Astrocyte of the hippocampus (primary cell): ENCODE data around the gene CNOT9.

Experiments
- DNase-seq: peaks from one replicate; pipeline ENCODE4 v3.0.0; 2011; ENCODE audit warnings: low read depth, low spot score

Gene CNOT9

DNA sequence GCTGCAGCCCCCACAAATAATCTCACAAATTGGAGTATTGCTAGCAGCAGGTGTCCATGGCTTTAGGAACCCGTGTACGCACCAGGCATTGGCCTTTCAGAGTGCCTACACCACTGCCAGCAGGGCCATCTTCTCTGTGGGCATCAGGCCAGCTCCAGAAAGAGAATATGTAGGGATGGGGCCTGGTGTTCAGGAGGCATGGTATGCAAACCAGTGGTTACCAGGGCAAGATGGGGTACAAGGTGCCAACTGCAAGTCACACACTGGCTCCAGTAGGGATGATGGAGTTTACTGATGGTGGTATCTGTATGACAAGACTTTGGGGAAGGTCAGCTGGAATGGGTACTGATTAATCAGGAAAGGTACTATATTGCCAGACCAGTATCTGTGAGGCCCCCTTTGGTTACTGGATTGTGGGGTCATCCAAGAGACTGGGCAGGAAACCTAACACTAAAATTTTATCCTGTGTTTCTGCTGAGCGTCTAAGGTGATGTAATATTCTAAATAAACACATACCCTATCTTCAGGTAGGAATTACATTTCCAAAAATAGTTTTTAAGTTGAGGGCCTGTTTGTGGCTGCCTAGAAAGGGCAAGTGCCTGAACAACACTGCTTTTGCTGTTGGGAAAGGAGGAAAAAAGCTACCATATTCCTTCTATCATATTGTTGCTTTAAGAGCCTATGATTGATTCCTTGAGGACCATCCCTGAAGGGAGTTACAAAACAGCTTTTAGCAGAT, 9.0 kb downstream of the CNOT9 start:
- no peak for DNase-seq

DNA sequence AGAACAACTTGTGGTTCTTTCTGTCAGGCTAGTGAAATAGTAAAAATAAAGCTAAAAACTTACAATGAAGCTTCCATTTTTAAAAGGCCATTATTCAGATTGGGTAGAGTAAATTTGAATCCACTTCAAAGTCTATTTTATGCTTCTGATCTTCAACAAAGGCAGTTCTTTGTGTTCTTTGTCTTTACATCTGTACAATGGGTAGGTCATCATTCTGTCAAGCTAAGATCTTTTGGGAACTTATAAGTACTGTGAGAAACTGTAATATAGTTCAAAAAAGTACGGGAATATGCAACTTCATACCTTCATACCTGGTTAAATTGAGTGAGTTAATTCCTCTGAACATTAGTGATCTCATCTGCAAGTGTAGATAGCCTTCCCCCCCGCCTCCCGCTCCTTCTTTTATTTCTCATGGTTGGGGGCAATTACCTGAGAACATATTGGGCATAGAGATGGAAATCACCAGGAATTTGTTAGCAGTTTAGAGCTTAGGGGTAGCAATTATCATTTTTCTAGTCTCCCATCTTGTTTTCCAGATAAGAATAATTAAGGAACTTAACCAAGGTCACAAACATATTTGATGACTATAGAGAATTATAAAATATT, 9.7 kb downstream of the CNOT9 start:
- DNase-seq = no peak

DNA sequence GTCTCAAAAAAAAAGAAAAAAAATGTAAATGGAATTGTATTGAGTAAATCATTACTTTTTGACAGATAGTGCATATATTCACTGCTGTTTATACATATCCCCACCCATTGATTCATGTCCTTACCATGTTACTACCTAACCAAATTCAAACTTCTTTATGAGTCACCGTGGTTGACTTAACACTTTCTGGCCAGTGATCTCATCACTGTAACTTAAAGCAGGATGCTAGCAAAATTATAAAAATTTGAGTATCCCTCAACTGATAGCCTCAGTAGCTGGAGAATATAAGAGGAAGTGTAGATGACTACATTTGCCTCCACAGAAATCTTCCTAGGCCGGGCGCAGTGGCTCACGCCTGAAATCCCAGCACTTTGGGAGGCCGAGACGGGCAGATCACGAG, 13.4 kb downstream of the CNOT9 start:
- peak; percentile 45 for DNase-seq

DNA sequence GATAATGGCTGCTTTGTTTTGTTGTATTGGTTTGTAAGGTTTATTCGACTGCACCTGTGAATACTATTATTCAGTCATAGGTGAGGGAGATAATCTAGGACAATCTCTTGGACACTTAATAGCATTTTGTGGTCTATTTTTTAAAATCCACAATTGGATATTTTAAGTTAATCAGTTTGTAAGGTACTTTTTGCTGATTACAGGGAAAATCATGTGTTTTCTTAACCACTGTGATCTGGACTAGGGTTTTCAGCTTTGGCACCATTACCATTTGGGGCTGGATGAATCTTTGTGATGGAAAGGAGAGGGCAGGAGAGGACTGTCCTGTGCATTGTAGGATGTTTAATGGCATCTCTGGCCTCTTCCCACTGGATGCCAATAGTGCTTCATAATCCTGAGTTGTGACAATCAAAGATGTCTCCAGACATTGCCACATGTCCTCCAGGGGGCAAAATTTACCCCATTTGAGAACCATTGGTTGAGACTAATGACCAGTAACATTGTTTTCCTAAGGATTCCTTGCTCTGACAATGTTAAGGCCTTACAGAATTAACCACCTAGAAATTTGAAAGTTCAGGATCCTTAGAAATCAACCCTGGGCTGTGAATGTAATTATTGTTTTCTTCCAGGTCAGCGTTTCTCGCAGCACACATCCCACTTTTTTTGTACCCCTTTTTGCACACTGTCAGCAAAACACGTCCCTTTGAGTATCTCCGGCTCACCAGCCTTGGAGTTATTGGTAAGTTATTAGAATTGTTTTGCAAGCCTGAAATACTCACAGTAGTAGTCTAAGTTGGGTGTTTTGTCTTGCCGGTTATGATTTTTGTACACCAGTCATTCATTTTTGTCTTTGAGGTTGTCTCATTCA, 15.6 kb downstream of the CNOT9 start:
- DNase-seq = no peak

DNA sequence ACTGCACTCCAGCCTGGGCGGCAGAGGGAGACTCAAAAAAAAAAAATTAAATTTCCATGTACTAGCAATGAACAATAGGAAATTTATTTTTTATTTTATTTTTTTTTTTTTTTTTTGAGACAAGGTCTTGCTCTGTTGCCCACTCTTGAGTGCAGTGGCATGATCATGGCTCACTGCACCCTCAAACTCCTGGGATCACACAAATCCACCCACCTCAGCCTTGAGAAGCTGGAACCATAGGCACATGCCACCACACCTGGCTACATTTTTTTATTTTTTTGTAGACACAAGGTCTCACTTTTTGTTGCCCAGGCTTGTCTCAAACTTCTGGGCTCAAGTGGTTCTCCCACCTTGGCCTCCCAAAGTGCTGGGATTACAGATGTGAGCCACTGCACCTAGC, 16.9 kb downstream of the CNOT9 start:
- DNase-seq = no peak

DNA sequence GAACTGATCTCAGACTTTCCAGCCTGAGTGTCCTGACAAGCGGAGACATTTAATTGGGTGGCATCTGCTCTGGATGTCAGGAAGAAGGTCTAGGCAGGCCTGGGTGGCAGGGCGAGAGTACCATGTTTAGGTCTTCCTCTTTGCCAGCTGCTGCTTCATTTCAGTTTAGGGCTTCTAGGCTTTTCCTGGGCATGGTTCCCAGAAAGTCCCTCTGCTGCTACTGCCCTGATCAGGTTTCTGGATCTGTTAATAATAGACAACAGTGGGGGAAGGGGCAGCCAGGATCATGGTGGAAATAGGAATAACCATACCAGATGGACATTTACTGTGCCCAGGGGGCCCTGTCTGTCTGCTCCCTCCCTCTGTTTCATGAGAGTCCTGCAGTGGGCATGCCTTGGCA, 36.8 kb downstream of the CNOT9 start:
- DNase-seq = peak; percentile 63

DNA sequence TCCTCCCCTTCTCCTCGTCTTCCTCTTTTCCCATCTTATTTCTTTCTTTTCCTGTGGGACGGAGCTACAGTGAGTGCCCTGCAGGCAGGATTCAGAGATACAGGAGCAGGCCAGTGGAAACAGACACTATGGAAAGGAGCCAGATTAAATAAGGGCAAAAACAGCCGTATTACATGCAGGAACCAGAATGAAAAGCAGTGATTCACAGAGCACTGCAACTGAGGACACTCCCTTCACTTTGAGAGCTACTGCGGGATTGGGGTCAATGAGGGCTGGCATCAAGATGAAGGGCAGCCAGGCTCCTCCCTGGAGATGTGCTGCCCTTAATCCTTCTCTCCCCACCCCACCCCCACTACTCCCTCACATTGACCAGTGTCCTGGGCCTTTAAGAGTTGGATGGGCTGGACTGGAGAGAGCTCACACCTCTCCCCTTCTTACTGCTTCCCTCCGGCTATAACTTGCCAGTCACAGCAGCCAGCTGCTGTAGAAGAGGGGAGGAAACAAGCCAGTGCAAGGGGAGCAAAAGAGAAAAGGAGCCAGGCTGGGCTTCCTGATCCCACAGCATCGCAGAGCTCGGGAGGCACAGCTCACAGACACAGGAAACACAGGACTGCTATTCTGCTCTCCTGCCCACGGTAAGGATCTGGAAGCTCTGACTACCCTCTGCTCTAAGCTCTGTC, 38.9 kb downstream of the CNOT9 start, which contains the start of gene PLCD4:
Gene PLCD4, plus strand, starts transcription at position 464 of the 680 bp plus-strand sequence. CDS start 7,841 bp downstream, outside the sequence.
- DNase-seq = peak; percentile 56

DNA sequence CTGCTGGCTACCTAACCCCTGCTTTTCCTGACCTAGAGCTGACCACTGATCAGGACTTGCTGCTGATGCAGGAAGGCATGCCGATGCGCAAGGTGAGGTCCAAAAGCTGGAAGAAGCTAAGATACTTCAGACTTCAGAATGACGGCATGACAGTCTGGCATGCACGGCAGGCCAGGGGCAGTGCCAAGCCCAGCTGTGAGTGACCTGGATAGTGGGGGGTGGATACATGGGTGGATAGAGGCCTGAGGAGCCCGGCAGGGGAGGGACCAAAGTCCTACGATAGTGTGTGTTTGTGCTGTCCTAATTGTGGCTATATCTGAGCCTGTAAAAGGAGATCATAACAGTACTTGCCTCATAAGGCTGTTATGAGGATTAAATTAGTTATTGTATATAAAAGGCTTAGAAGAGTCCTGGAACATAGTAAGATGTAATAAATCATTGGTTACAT, 47.3 kb downstream of the CNOT9 start:
- DNase-seq = no peak

DNA sequence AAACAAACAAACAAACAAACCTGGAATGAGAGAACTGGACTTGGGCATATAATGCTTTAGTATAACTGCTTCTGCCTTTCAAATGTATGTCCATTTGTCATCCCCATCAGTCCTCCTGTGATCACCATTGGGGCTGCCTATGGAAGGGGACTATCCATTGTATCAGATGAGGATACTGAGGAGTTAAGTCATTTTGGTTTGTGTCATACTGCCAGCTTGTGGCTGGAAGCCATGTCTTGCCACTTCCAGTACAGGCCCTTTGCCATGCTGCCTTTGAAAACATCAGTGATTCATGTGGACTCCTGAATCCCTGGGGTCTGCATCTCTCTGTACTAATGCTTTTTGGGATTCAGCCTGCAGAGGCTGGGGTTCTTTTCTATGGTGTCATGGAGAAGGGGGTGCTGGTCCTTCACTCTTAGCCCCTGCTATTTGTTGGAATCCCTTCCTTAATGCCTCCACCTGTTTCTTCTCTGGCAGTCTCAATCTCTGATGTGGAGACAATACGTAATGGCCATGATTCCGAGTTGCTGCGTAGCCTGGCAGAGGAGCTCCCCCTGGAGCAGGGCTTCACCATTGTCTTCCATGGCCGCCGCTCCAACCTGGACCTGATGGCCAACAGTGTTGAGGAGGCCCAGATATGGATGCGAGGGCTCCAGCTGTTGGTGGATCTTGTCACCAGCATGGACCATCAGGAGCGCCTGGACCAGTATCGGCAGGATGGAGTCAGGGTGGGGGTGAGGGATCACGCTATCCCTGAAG, 49.6 kb downstream of the CNOT9 start:
- no peak for DNase-seq

DNA sequence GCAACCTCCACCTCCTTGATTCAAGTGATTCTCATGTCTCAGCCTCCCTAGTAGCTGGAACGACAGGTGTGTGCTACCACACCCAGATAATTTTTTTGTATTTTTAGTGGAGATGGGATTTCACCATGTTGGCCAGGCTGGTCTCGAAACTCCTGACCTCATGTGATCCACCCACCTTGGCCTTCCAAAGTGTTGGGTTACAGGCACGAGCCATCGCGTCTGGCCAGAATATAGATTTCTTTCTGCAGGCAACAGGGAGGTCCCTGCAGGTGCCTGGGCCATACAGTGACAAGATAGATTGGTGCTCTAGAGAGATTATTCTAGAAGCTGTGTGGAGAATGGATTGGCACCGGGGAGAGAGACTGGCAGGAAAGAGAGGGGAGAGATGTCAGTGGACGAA, 52.4 kb downstream of the CNOT9 start:
- no peak for DNase-seq

DNA sequence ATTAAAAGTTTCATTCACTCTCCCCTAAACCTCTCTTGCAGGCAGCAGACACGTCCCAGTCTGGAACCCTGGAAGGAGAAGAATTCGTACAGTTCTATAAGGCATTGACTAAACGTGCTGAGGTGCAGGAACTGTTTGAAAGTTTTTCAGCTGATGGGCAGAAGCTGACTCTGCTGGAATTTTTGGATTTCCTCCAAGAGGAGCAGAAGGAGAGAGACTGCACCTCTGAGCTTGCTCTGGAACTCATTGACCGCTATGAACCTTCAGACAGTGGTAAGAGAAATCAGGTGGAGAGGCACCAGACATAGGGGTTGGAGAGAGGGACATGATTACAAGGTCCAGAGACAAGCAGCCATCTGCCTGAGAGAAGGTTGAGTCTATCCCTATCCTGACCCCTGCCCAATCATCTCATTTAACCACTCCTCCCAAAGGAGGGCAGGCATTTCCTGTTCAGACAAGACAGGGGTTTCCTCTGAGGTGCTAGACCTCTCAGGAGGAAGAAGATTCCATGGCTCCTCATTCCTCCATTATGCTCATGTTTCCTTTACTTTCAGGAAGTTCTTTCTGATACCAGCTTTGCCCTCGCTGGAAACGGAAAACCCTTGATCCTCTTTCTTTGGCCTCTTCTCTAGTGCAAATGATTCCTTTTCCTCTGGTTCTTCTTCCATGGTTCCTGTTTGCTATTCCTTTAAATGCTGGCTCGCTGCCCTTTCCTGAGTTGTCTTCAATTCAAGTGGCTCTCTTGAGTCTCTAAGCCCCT, 54.1 kb downstream of the CNOT9 start:
- DNase-seq = peak; percentile 41

DNA sequence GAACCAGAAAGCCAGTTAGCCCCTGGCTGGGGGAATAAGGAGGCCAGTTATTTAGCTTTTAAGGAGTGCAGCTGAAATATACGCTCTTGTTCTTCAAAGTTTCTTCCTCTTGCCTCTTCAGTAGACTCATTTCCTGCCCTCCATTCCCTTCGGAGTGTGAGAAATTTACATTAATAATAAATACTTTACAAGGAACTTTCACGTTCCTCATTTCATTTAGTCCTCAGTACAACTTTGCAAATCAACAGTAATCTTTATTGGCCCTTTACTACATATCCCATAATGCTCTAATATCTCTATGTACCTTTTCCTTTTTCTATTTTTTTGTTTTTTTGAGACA, 54.7 kb downstream of the CNOT9 start:
- no peak for DNase-seq

DNA sequence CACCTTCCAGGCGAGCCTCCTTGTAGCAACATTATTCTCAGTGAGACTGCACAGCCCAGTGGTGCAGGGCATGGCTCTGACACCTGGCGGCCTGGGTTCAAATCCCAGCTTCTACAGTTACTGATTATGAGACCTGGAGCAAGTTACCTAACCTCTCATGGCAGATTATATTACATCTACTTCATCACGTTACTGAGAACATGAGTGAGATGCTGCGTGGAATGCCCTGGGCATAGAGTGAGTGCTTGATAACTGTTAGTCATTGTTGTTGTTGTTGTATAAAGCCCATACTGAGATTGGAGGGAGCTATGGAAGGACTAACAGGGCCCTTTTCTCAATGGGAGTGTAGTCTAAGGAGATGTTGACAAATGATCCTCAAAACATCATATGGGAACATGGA, 57.7 kb downstream of the CNOT9 start:
- DNase-seq = no peak

DNA sequence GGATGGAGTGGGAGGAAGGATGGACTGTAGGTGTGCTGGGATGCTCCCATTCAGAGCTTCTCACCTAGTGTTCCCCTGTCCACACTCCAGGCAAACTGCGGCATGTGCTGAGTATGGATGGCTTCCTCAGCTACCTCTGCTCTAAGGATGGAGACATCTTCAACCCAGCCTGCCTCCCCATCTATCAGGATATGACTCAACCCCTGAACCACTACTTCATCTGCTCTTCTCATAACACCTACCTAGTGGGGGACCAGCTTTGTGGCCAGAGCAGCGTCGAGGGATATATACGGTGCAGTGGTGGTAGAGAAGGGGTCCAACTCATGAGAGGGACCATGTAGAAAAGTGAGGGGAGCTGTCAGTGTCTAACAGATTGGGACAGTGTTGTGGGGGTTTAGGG, 59.3 kb downstream of the CNOT9 start:
- no peak for DNase-seq

DNA sequence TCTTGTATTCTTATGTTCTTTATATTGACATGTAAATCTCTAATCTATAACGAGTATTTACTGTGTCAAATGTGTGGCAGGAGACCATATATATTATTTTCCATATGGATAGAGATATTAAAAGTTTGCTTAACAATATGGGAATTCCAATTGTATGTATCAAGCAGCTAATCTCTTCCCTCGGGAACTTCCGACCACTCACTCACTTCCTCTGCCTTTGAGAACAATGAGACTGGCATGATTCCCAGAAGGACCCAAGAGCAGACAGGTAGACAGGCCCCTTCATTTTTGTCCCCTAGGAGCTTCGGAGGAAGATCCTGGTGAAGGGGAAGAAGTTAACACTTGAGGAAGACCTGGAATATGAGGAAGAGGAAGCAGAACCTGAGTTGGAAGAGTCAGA, 63.2 kb downstream of the CNOT9 start:
- DNase-seq = peak; percentile 44

DNA sequence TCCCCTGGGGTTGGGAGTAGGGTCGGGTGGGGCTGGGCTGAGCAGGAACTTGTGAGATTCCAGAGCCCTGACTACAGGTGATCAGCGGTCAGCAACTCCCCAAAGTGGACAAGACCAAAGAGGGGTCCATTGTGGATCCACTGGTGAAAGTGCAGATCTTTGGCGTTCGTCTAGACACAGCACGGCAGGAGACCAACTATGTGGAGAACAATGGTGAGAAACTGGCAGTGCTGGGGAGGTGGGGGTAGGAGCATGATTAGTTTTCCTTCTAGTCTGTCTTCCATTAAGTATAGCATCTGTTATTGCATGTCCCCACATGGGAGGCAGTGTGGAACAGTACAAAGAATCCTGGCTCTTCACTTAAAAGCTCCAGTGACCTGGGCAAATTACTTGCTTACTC, 67.1 kb downstream of the CNOT9 start:
- no peak for DNase-seq

DNA sequence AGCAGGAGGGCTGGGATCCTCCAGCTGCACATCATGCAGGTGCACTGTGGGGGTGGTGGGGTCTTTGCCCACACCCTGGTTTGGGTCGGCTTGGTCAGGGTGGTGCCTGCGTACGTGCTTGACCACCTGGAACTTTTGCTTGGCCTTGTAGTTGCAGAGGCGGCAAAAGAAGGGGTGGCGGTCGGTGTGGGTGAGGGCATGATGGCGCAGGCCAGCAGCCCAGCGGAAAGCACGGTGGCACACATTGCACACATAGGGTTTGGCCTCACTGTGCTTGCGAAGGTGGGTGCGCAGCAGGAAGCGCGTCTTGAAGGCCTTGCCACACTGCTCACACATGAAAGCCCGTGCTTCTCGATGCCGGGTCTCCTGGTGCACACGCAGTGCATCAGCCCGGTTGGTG, 69.7 kb downstream of the CNOT9 start:
- no peak for DNase-seq

DNA sequence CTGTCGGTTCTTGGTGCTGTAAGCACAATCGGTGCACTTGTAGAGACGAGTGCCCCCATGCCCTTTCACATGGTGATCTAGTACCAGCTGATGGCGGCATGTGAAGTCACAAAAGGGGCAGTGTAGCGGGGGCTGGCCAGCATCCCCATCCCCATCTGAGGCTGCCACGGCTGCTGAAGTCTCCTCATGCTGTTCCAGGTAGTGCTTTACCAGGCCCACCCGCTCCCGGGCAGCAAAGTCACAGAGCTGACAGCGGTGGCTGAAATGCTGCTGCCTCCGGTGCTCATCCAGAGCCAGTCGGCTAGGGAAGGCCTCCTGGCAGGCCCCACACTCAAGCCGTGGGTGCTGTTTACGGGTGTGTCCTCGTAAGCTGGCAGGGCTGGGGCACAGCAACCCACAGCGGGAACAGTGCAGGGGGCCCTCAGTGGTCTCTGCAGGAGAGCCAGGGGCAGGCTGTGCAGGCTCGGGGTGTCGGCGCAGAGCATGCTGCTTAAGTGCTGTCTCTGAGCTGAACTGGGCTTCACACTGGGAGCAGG, 73.5 kb downstream of the CNOT9 start:
- DNase-seq = no peak

DNA sequence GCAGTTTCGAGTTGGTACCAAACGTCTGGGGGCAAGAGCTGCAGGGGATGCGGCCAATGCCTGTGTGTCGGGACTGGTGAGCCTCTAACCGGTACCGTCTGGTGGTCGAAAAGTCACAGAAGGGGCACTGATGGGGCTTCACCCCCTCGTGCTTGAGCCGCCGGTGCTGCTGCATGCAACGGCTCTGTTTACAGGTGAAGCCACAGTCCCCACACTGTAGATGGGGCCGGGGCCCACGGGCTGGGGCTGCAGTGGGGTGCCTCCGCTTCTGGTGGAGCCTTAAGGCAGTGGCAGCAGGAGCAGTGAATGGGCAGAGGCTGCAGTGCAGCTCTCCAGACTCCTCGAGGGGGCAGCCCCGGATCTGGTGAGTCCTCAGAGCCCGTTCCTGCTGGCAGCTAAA, 74.1 kb downstream of the CNOT9 start:
- DNase-seq = no peak

DNA sequence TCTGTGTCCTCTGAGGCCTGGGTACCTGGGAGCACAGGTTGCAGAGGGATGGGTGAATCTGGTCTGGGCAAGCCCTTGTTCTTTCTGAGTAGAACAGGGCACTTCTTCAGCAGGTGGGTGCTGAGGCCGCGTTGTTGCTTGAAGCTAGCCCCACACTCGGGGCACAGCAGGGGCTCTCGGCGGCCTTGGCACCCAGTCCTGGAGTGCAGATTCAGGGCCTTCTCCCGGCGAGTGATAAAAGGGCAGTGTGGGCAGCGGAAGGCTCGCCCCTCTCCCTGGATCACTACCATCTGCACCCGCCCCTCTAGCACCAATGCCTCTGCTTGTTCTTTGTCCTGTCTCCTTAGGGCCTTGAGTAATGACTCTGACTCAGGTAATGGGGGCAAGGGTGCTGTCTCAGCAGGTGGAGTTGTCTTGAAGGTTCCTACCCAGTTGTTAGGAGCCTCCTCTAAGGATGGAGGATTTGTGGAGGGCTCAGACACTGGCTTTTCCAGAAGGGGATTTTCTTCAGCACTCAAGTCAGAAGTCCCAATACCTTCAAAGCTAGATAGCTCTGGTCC, 75.2 kb downstream of the CNOT9 start:
- no peak for DNase-seq
